Mammary epithelial cell (primary cell): ENCODE measurements around the gene CLDN15.

Source experiments
- EZH2 ChIP-seq: IDR thresholded peaks from 2 replicates; pipeline ENCODE4 v1.6.1; 2012; ENCODE audit warnings: low read length, inconsistent platforms, borderline replicate concordance
- TF ChIP-seq, protein P1 (sequence below), 2 donors: IDR thresholded peaks in 1 of 2; conservative IDR thresholded peaks in 1 of 2; 2 replicates each; pipeline ENCODE4 v1.5.1; 2011 to 2012; ENCODE audit warnings: inconsistent platforms in 2 of 2, low read length in 2 of 2, mild to moderate bottlenecking in 2 of 2, control low read depth in 1 of 2, low read depth in 1 of 2; ENCODE audit not compliant: insufficient read depth in 1 of 2; ENCODE audit errors: extremely low read depth in 1 of 2

DNA sequence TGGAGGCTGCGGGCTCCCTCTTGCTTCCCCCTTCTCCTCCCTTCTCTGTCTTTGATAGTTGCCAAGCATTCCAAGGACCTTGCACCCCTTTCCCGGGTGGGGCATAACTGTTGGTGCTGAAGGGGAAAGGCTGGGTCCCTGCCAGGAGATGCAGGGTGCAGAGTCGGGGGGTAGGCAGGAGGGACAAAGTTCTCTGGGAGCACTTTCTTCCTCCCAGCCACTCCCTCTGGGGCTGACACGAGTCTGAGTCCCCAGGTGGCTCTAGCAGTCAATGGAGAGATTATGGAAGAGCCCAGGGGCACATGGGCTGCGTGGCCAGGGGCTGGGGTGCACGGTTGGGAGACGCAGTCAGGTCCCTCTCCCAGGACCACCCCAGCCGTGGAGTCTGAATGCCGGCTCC, 2.1 kb downstream of the CLDN15 start:
- TF ChIP-seq, protein P1, sequence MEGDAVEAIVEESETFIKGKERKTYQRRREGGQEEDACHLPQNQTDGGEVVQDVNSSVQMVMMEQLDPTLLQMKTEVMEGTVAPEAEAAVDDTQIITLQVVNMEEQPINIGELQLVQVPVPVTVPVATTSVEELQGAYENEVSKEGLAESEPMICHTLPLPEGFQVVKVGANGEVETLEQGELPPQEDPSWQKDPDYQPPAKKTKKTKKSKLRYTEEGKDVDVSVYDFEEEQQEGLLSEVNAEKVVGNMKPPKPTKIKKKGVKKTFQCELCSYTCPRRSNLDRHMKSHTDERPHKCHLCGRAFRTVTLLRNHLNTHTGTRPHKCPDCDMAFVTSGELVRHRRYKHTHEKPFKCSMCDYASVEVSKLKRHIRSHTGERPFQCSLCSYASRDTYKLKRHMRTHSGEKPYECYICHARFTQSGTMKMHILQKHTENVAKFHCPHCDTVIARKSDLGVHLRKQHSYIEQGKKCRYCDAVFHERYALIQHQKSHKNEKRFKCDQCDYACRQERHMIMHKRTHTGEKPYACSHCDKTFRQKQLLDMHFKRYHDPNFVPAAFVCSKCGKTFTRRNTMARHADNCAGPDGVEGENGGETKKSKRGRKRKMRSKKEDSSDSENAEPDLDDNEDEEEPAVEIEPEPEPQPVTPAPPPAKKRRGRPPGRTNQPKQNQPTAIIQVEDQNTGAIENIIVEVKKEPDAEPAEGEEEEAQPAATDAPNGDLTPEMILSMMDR (conservative IDR thresholded peaks at IDR 0.05 in 1 of 2, IDR thresholded peaks at IDR 0.05 in 1 of 2; ENCODE audit: extremely low read depth in 1 of 2, insufficient read depth in 1 of 2, low read depth in 1 of 2, low read length in 2 of 2) = no peak
- no peak for TF ChIP-seq EZH2
